D341Med (cell line): ENCODE results near the gene DIAPH3.
A peak's percentile ranks its signal among the peaks of the same experiment; 100 is the strongest.

Experiments
- DNase-seq: peaks from one replicate; pipeline ENCODE4 v3.0.0; 2012; ENCODE audit warnings: low spot score

Gene DIAPH3

DNA sequence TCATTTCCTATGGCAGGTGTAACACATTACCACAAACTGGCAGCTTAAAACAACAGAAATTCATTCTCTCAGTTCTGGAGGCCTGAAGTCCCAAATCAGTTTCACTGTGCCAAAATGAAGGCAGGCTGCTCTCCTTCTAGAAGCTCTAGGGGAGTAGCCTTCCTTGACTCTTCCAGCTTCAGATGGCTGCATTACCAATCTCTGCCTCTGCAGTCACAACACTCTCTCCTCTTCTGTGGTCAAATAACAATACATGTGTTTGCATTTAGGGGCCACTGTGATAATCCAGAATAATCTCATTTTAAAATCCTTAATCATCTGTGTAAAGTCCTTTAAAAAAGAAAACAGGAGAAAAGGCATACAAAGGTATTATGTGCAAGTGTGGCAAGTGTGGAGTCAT is 7.8 kb downstream of the DIAPH3 start:
- no peak for DNase-seq

DNA sequence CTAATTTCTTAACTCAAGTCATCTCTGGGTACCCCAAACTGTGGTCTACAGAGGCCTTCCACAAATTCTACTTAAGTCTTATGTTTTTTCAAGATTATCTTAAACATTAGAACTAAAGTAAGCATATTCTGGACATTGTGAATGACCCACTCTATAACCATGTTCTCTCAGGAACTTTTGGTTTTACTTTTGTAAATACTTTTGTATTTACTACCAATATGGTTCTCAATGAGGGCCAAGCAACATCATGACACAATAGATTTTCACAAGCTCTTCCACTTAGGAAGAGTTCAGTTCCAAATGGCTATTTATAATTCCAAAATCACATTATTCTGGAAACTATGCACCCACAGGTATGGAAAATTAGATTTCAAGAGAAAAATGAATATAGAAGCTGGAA is 10.8 kb downstream of the DIAPH3 start:
- DNase-seq: no peak

DNA sequence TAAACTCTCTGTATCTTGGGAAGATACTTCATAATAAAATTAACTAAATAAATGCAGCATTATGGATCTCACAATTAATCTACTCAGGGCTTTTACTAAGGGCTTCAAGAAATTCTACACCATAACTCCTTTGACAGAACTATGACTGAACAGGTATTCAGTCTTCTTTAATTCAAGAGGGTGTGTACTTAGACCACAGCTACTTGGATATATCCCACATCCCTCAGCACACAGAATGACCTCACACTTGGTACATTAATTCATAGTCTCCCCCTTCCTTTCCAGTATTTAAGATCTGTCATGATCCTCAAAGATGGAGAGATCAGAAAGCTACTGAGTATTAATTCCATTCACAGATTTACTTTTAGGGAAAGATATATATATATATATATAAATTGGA is 11.6 kb downstream of the DIAPH3 start:
- no peak for DNase-seq

DNA sequence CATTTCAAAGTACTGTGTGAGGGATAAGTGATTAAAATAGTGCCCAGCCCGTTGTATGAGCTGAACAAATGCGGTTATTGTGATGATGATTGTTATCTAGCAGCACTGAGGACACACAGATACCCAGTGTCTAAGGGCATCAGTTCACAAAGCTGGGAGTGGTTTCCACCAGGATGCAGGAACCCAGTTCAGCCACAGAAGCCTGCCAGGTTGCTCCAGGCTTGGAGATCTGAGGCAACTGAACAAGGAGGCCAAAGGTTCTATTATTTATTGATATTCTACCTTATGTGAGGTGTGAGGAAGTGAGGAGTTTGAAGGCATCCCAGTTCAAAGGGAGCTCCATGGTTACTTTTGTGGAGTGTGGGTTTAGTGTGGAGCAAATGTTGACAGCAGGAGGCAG is 13.2 kb downstream of the DIAPH3 start:
- no peak for DNase-seq

DNA sequence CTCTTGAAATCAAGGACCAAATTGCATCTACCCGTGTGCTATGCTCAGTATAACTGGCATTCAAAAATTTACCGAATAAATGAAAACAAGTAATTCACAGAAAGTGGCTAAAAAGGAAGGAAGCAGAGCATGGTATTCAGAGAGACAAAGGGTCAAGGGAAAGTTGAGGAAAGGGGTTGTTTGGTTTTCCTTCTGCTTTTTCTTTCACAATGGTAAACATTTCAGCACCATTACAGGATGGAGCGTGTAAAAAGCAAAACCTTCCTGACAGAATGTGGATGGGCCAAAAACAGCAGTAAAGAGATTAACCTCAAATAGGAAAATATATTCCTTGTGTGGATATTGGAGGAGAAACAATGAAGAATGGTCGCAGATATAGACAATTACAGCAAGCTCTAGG is 14.8 kb downstream of the DIAPH3 start:
- no peak for DNase-seq

DNA sequence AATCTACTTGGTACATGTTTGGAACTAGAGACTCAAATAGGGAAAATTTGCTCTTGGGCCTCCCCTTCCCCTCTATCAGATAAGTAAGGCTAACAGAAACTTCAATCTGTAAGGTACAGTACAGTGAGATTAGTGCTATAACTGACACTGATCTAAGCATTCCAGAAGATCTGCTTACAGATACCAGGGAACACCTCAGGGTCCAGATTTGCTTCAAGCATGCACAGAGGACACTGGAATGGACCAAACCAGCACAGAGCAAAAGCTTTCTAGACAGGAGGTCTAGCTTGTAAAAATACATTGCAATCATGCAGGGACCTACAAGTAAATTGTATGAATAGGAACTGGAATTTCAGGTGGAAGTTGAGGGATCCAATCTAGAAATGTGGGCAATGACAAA is 16.4 kb downstream of the DIAPH3 start:
- no peak for DNase-seq

DNA sequence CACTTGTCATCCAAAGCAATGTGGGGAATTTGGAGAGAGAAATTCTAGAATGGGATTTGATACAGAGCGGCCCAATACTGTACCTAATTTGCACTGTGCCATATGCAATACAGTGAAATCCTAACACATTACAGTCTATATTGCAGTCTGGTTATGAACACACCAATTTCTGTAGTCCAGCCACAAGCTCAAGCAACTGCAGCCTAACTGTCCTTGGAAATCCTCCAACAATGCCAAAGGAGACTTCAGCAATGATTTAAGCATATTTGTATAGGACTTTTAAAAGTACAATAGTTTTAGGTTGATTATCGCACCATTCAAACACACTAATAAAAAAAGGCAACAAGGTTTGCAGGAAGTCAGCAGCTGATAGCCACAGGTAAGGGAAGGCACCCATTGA is 17.3 kb downstream of the DIAPH3 start:
- DNase-seq: no peak

DNA sequence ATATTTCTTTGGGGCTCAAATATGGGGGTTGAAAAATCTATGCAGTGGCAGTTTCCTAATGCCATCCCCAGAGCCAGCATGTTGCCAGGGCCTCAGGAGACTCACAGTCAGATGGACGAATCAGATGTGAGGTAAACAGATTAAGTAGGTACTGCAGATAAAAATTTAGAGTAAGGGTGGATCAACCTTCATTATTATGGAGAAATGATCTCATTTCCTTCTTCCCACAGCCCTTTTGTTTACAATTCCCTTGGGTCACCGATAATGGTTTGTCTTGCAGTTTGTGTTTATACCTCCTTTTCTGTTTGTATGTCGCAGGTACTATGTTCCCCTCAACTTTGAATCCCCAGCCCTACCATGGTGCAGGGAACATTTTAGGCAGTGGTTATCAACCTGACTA is 20.0 kb downstream of the DIAPH3 start:
- DNase-seq: peak; percentile 39

DNA sequence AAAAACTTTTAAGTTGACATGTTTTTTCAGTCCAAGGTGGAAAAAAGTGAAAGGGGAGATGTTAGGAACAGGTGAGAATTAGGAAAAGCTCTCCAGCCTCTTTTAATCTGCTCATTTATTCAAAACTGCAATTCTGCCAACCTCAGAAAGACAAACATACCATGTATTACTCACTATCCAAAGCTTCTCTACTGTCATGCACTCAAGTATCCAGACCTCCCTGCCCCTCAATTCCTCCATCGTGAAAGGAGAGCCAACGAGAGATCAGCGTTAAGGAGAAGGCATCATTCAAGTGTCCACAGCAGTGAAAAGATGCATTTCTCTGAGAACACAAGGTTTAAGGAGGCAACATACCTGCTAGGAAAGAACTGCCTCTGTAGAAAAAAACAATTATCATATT is 24.5 kb downstream of the DIAPH3 start:
- no peak for DNase-seq

DNA sequence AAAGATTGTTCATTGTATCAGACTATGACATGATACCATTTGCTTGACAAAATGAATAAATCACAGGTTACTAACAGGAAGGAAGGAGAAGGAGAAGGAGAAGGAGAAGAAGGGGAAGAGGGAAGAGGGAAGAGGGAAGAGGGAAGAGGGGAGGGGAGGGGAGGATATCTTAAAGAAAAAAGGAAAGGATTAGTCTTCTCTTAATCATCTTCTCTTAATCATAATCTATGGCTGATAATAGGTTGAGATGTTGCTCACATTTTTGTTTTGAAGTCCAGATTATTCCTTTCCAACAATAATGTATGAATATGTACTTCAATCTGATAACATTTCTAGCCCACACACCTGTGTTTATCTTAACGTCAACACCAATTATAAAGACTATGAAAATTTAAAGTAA is 25.1 kb downstream of the DIAPH3 start:
- DNase-seq: no peak

DNA sequence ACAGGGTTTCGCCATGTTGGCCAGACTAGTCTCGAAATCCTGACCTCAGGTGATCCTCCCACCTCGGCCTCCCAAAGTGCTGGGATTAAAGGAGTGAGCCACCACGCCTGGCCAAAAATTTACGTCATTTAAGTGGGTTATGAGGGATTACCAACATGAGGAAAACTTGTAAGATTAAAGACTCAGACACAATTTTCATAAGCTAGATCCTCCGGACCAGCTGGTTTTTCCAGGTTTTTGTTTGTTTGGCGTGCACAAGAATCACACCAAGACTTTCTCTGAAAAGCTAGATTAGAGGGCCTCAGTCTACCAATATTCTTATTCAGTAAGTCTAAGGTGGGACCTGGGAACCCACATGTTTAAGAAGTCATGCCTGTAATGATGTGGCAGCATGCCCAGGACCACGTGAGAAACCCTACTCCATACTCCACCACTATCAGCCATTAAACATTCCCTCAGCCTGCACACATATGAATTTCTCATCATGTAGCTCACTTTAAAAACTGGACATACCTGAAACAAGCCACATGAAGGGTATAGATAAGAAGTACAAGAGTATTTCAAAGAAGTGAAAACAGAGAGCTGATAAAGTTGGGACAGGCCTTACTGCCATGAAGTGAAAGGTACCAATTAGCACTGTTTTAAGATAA is 25.7 kb downstream of the DIAPH3 start:
- DNase-seq: no peak

DNA sequence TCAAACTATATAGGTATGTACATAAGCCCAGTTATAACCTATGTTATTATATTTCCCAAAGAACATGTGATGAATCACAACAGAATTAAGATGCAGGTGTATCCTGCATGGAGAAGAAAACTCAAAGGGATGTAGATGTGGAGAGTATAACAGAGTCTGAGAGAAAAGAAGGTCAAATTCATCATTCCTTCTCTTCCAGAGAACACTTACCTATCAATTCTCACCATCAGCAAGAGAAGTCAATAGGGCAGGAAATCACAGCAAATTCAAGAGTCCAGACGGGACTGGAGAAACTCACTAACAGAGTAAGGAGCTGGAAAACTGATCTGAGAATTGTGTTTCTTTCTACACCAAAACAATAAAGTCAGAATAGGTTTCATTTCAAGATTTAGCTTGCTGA is 28.4 kb downstream of the DIAPH3 start:
- no peak for DNase-seq

DNA sequence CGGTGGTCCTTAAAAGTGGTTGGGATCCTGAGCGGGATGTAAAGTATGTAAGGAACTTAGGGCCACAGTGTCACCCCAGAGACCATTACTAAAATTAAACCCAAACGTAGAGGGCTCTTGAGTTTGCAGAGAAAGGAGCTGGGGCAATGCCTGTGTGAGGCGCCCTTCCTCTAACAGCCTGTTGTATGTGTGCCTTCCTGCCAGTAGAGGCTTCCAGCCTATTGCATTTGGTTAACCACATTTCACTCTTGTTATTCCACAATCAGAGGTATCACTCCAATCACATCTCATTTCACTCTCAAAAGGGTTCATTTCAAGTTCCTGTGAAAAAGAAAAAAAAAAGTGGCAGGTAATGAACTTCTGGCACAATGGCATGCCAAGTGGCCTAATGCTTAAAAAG is 29.4 kb downstream of the DIAPH3 start:
- peak; percentile 25 for DNase-seq

DNA sequence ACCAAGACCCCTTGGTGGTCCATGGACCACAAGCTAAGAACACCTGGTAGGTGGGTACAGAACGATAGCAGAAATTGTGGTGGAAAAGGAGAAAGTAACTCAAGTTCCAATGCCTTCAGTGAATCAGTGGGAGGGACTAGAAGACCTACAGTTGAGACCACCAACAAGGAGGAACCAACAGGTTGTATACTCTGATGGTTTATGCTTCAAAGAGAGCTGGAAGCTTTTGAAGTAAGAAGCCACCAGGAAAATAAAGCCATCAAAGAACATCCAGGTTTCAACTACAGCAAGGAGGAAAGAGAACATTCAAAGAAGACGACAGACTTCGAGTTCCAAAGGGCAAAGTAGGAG is 42.4 kb downstream of the DIAPH3 start:
- no peak for DNase-seq

DNA sequence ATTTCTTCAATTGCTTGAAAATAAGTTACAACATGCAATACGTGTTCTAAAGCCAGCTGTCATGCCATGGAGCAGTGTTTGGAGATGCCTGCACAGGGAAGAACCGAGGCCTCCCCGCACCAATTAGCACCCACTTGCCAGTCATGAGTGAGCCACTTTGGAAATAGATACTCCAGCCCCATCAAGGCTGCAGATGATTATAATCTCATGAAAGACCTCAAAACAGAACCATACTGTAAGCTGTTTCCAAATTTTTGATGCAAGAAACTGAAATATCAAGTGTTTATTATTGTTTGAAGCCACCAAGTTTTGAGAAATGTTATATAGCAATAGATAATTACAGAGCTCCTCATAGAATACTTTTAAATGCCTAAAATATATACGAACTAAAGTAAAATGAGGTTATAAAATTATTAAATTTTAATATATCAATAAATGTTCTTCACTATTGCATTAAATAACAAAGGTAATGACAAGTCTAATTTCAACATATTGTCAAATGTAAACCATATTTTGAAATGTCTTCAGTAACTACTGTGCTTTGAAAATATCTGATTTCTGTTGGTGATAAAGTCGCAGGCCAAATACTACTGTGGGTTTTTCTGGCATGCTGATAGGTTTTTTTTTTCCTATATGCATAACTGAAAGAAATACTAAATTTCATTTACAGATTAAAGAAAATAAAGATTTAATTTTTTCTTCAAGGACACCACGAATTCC is 43.0 kb downstream of the DIAPH3 start:
- DNase-seq: no peak

DNA sequence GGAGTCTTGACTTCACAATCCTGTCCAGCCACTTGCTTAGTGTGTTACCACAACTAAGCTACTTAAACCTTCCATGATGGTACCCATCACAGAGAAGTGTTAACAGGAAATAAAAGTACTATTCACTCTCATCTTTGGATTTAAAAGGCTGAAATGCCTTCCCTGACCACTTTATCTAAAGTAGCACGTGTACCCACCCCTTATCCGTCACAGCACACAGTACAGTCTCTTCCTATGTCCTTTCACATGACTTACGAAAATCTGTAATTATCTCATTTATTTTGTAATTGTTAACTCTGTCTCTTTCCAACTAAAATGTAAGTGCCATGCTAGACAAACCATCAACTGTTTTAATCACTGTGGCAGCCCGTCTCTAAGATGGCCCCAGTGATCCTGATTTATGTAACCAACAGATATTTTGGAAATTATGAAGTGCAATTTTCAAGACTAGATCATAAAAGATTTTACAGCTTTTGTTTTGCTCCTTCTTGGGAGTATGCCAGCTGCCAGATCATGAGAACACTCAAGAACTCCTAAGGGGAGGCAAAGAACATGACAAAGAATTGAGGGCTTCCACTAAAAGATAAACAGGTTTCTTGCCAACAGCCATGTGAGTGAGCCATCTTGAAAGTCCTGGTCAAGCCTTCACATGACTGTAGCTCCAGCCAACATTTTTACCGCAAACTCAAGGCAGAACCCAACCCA is 44.9 kb downstream of the DIAPH3 start:
- DNase-seq: no peak

DNA sequence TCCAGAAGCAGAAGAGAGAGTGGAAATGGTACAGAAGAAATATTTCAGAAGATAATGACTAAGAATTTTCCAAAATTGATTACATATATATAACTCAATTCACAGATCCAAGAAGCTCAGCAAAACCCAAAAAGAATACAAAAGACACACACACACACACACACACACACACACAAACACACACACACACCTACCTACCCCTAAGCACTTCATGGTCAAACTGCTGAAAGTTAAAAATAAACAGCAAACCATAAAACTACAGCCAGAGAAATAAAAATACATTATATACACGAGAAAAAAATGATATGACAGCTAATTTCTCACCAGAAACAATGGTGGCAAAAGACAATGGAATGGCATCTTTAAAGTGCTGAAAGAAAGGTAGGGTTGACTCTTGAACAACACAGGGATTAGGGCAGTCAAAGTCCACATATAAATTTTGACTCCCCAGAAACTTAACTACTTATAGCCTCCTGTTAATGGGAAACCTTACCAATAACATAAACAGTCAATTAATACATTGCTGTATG is 49.2 kb downstream of the DIAPH3 start:
- DNase-seq: no peak

DNA sequence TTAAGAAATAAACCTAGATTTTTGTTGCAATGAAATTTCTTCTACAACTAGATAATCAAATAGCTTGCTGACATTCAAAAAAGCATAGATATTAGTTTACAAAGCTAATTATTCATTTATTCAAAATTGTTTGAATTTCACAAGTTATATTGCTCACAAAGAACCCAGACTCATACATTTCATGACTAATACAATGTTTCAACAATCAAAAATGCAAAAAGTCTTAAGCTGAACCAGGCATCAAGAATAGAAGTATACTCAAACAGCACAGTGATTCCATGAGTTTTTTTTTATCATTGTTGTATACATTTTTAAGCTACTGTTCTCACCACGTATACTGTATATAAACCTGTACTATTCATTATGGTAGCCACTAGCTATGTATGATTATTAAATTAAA is 51.0 kb downstream of the DIAPH3 start:
- DNase-seq: no peak

DNA sequence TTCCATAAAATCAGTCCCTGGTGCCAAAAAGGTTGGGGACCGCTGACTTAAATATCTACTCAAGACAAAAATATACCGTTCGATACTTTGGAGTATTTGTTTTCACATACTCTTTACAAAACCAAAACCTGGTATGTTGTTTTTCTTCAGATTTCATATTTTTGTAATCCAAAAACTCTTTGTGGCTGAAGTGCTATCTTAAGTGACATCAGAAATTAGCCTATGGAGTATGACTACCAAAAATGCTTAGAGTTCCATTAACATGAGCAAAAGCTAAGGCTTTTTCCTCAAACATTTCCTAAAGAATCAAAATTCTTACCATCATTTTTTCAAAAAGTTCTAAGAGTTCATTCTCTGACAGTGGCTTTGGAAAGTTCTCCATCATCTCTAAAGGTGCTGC is 52.0 kb downstream of the DIAPH3 start:
- no peak for DNase-seq

DNA sequence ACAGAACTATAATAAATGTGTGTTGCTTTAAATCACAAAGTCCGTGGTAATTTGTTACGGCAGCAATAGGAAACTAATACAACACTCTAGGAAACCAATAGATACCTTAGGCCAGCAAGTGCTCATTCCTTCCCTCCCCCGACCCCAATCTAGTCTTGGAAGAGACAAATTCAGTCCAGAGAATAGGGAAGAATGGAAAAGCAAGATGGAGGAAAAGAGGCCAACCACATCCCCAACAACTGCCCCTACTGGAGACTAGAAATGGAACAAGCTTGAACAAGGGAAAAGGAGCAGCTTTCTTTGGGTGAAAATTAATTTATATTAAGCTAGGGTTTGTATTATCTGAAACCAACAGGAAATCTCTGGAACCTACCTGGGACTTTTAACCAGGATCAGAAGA is 54.4 kb downstream of the DIAPH3 start:
- no peak for DNase-seq

DNA sequence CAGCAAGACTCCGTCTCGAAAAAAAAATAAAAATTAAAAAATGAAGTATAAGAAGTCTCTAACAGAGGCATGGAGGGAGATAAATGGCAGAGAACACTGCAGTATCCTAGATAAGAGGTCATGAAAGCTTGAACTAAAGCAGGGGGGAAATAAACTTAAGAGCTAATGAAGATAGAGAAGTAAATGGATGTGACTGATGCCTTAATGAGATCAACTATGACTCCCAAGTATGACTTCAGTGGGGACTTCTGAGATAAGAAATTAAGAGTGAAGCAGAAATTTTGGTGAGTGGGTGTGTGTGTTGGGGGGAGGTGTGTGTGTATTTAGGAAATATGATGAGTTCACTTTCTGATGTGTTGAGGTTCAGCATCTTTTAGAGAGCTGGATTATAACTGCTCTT is 55.1 kb downstream of the DIAPH3 start:
- no peak for DNase-seq

DNA sequence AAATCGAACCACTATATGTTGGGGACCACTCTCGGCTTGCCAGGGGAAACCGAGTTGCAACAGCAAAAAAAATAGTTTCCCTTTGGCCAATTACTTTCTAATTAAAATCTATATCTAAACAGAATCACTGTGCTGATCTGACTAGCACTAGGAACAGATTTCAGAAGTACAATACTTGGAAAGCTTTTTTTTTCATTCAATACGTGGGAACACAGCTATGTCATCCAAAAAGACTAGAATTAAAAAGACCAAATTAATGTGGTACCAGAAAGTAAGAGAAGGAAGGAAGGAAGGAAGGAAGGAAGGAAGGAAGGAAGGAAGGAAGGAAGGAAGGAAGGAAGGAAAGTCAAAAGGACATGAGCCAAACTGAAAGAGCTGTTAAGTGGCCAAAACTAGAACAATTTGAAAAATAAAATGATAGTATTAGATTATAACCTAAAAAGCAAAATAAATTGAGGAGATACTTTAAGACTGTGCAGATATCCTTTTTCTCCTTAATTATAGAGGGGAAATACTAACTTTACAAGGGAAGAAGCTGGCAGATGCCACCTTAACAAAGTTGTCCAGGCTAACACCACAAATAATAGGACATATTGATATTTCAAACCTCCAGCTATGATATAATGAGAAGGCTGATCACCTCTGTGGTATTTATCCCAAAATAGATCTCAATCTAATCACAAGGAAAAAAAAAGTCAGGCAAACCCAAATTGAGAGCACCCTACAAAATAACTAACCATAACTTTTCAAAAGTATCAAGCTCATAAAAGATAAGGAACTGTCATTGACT is 63.9 kb downstream of the DIAPH3 start:
- DNase-seq: no peak

DNA sequence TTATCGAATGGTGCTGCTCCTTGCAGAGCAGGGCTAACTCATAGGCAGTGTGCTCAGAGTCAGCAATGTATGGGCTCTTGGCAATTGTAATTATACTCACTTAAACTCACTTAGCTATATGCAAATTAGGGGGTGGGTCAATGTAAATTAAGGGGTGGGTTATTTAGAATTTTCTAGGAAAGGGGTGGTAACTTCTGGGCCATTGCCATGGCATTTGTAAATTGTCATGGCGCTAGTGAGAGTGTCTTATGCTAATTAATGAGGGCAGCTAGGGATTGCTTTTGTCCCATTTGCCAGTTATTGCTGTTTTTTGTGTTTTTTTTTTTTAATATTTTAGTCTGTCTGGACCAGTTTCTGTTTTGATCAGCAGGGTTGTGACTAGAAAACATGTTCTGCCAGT is 68.4 kb downstream of the DIAPH3 start:
- DNase-seq: no peak
